ENCODE results near the gene CERS6. TPM values are rescaled to one million over a fixed set of nuclear protein-coding genes. Genes with fewer than 3 reads are reported as not detected.

Gene CERS6
- total and polyA plus RNA-seq, 4 donors: 4.2 to 20.4 (median 10.1) TPM

GRCh38 chr2:168528016-168528415, 71.9 kb downstream of the CERS6 start:
- no peak for DNase-seq (ENCODE audit: low spot score)
- Histone ChIP-seq H3K36me3 (ENCODE audit: control insufficient read depth in 4 of 4, insufficient read depth in 3 of 4, low read depth in 1 of 4, low read length in 3 of 4) (no peaks in the 10 kb centered on the region), H3K27me3 (ENCODE audit: control insufficient read depth in 4 of 4, insufficient read depth in 4 of 4, low read length in 3 of 4) (no peaks in the 10 kb centered on the region), H3K27ac (ENCODE audit: low read depth in 1 of 2, low read length in 2 of 2) (no peak overlapping the region), H3K9me3 (ENCODE audit: control insufficient read depth in 4 of 4, low read length in 3 of 4) (no peaks in the 10 kb centered on the region), H3K4me3 (ENCODE audit: low read depth in 1 of 3, low read length in 3 of 3) (no peak overlapping the region), H3K4me1 (ENCODE audit: control insufficient read depth in 4 of 4, insufficient read depth in 4 of 4, low read length in 3 of 4) (no peaks in the 10 kb centered on the region), H3K9ac (ENCODE audit: low read depth in 1 of 2, low read length in 2 of 2) (no peak overlapping the region)
- TF ChIP-seq REST (IDR thresholded peaks at IDR 0.05) (no peak), YY1 (IDR thresholded peaks at IDR 0.05) (no peak), GABPA (IDR thresholded peaks at IDR 0.05 in 1 of 2, conservative IDR thresholded peaks at IDR 0.05 in 1 of 2) (no peak), TAF1 (conservative IDR thresholded peaks at IDR 0.05) (no peak), FOXA1 (IDR thresholded peaks at IDR 0.05) (no peak)

- DNase-seq (ENCODE audit: low spot score): no peak
- H3K4me1 ChIP-seq (ENCODE audit: control insufficient read depth in 4 of 4, insufficient read depth in 4 of 4, low read length in 3 of 4): no peaks in the 10 kb centered on the region
- no peaks in the 10 kb centered on the region for H3K27me3 ChIP-seq (ENCODE audit: control insufficient read depth in 4 of 4, insufficient read depth in 4 of 4, low read length in 3 of 4)
- no peaks in the 10 kb centered on the region for H3K36me3 ChIP-seq (ENCODE audit: control insufficient read depth in 4 of 4, insufficient read depth in 3 of 4, low read depth in 1 of 4, low read length in 3 of 4)
- H3K9me3 ChIP-seq (ENCODE audit: control insufficient read depth in 4 of 4, low read length in 3 of 4): no peaks in the 10 kb centered on the region
- no peak for TF ChIP-seq HNF4A (conservative IDR thresholded peaks at IDR 0.05)
- no peak for TF ChIP-seq RXRA (IDR thresholded peaks at IDR 0.05)
- TF ChIP-seq YY1 (IDR thresholded peaks at IDR 0.05): no peak
- TF ChIP-seq SP1 (IDR thresholded peaks at IDR 0.05): no peak
- TF ChIP-seq FOXA2 (IDR thresholded peaks at IDR 0.05): no peak
- TF ChIP-seq NR2F2 (IDR thresholded peaks at IDR 0.05): no peak
- no peak for TF ChIP-seq ATF3 (IDR thresholded peaks at IDR 0.05)
- no peak for TF ChIP-seq FOXA1 (IDR thresholded peaks at IDR 0.05)
- TF ChIP-seq ZBTB33 (IDR thresholded peaks at IDR 0.05): no peak
- TF ChIP-seq MAX (IDR thresholded peaks at IDR 0.05): no peak
- no peak for TF ChIP-seq CTCF (IDR thresholded peaks at IDR 0.05; ENCODE audit: low read depth, low read length, missing input control)
- TF ChIP-seq EGR1 (IDR thresholded peaks at IDR 0.05; ENCODE audit: low read depth in 2 of 2): no peak
- no peak for TF ChIP-seq JUND (IDR thresholded peaks at IDR 0.05)
- no peak for TF ChIP-seq HNF4G (IDR thresholded peaks at IDR 0.05)
- no peak for TF ChIP-seq TAF1 (conservative IDR thresholded peaks at IDR 0.05)
- no peak for TF ChIP-seq GABPA (IDR thresholded peaks at IDR 0.05 in 1 of 2, conservative IDR thresholded peaks at IDR 0.05 in 1 of 2)
- TF ChIP-seq REST (IDR thresholded peaks at IDR 0.05): no peak
- no peak overlapping the region for H3K9ac ChIP-seq (ENCODE audit: low read depth in 1 of 2, low read length in 2 of 2)
- H3K27ac ChIP-seq (ENCODE audit: low read depth in 1 of 2, low read length in 2 of 2): no peak overlapping the region
- no peak overlapping the region for H3K4me3 ChIP-seq (ENCODE audit: low read depth in 1 of 3, low read length in 3 of 3)
Measured at GRCh38 chr2:168528469-168528868, 72.4 kb downstream of the CERS6 start.

Data from liver (tissue), 9 donors.